ENCODE data around the gene RAD51AP2.
A peak's percentile ranks its signal among the peaks of the same experiment; 100 is the strongest.

The RAD51AP2 gene

GRCh38 chr2:17538844-17539554 lies 20.8 kb upstream of the RAD51AP2 start:
- no peaks in the 10 kb centered on the region for H3K36me3 ChIP-seq (ENCODE audit: insufficient read depth, low read length)
- H3K4me3 ChIP-seq (ENCODE audit: low read depth, low read length, poor library complexity, severe bottlenecking): peak overlapping the region; percentile 39
- no peaks in the 10 kb centered on the region for H4K20me1 ChIP-seq (ENCODE audit: insufficient read depth, low read length)
- peak overlapping the region; percentile 58 for H3K4me2 ChIP-seq (ENCODE audit: low read length)
- no peaks in the 10 kb centered on the region for H3K9me3 ChIP-seq (ENCODE audit: low read length)
- TF ChIP-seq EZH2 (IDR thresholded peaks at IDR 0.05; ENCODE audit: borderline replicate concordance, low read length): no peak
- TF ChIP-seq, protein P1, sequence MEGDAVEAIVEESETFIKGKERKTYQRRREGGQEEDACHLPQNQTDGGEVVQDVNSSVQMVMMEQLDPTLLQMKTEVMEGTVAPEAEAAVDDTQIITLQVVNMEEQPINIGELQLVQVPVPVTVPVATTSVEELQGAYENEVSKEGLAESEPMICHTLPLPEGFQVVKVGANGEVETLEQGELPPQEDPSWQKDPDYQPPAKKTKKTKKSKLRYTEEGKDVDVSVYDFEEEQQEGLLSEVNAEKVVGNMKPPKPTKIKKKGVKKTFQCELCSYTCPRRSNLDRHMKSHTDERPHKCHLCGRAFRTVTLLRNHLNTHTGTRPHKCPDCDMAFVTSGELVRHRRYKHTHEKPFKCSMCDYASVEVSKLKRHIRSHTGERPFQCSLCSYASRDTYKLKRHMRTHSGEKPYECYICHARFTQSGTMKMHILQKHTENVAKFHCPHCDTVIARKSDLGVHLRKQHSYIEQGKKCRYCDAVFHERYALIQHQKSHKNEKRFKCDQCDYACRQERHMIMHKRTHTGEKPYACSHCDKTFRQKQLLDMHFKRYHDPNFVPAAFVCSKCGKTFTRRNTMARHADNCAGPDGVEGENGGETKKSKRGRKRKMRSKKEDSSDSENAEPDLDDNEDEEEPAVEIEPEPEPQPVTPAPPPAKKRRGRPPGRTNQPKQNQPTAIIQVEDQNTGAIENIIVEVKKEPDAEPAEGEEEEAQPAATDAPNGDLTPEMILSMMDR (IDR thresholded peaks at IDR 0.05; ENCODE audit: low read length): no peak
- H3K79me2 ChIP-seq (ENCODE audit: insufficient read depth, low read length): no peaks in the 10 kb centered on the region
- no peaks in the 10 kb centered on the region for H3K27me3 ChIP-seq (ENCODE audit: insufficient read depth, low read length)
- no peak overlapping the region for H3K27ac ChIP-seq (ENCODE audit: low read depth, low read length, poor library complexity, severe bottlenecking)
- H2AFZ ChIP-seq (ENCODE audit: low read length): no peak overlapping the region
- H3K4me1 ChIP-seq (ENCODE audit: insufficient read depth, low read length, severe bottlenecking): no peaks in the 10 kb centered on the region
- no peaks in the 10 kb centered on the region for H3F3A ChIP-seq (ENCODE audit: insufficient read depth, low read length)
- H3K9me2 ChIP-seq (ENCODE audit: low read depth, low read length): no peaks in the 10 kb centered on the region
- H3K9ac ChIP-seq (ENCODE audit: low read length): no peak overlapping the region

DNA sequence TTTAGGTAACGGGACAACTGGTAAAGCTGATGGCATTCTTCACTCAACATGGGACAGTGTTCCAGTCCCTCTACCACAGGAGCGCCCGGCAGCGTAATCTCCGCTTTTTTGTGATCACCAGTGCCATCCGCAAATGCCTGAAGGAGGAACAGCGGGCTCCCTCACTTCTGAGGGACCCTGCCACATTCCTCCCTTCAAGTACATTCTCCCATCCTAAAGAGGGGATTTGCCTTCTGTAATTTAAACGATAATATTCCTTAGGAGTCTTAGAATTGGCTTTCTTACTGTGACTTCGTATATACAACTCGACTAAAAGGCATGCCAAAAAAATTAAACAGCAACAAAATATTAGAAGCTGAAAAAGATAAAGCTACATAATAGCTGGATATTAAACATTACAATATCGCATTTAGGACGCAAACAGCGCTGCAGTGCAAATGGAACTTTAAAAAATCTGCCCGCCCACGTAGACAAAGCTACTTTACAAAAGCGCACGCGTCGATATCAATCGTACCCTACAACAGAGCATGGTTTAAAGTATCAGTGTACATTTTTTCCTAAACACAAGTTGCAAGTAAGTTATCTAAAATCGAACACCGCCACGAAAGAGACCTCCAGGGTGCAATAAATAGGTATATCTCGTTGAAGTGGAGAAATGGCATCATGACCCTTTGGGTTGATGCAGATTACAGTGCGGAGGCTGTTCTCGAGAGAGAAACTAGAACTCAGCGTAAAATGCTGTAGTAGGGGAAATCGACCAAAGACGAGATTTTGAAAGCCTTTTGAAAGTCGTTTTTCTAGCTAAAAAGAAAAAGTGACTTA lies 20.0 kb upstream of the RAD51AP2 start:
- TF ChIP-seq EZH2 (IDR thresholded peaks at IDR 0.05; ENCODE audit: borderline replicate concordance, low read length): no peak
- TF ChIP-seq, protein P1 (IDR thresholded peaks at IDR 0.05; ENCODE audit: low read length): no peak
- Histone ChIP-seq H3K4me3 (ENCODE audit: low read depth, low read length, poor library complexity, severe bottlenecking) (peak overlapping the region; percentile 39), H3K27ac (ENCODE audit: low read depth, low read length, poor library complexity, severe bottlenecking) (no peak overlapping the region), H3K36me3 (ENCODE audit: insufficient read depth, low read length) (no peaks in the 10 kb centered on the region), H3K9me2 (ENCODE audit: low read depth, low read length) (no peaks in the 10 kb centered on the region), H3K79me2 (ENCODE audit: insufficient read depth, low read length) (no peaks in the 10 kb centered on the region), H3K27me3 (ENCODE audit: insufficient read depth, low read length) (no peaks in the 10 kb centered on the region), H3K9me3 (ENCODE audit: low read length) (no peaks in the 10 kb centered on the region), H4K20me1 (ENCODE audit: insufficient read depth, low read length) (no peaks in the 10 kb centered on the region), H3K4me1 (ENCODE audit: insufficient read depth, low read length, severe bottlenecking) (no peaks in the 10 kb centered on the region), H2AFZ (ENCODE audit: low read length) (no peak overlapping the region), H3K4me2 (ENCODE audit: low read length) (peak overlapping the region; percentile 58), H3K9ac (ENCODE audit: low read length) (no peak overlapping the region), H3F3A (ENCODE audit: insufficient read depth, low read length) (no peaks in the 10 kb centered on the region)

GRCh38 chr2:17536416-17536815 lies 18.2 kb upstream of the RAD51AP2 start:
- Histone ChIP-seq H3K27ac (ENCODE audit: low read depth, low read length, poor library complexity, severe bottlenecking) (no peak overlapping the region), H4K20me1 (ENCODE audit: insufficient read depth, low read length) (no peaks in the 10 kb centered on the region), H2AFZ (ENCODE audit: low read length) (no peak overlapping the region), H3K27me3 (ENCODE audit: insufficient read depth, low read length) (no peaks in the 10 kb centered on the region; the same call in 1 of the 2 replicates), H3K4me2 (ENCODE audit: low read length) (no peak overlapping the region), H3K79me2 (ENCODE audit: insufficient read depth, low read length) (no peaks in the 10 kb centered on the region), H3K9me3 (ENCODE audit: low read length) (no peaks in the 10 kb centered on the region), H3F3A (ENCODE audit: insufficient read depth, low read length) (no peaks in the 10 kb centered on the region), H3K9ac (ENCODE audit: low read length) (no peak overlapping the region), H3K4me1 (ENCODE audit: insufficient read depth, low read length, severe bottlenecking) (no peaks in the 10 kb centered on the region), H3K4me3 (ENCODE audit: low read depth, low read length, poor library complexity, severe bottlenecking) (no peak overlapping the region), H3K9me2 (ENCODE audit: low read depth, low read length) (no peaks in the 10 kb centered on the region), H3K36me3 (ENCODE audit: insufficient read depth, low read length) (no peaks in the 10 kb centered on the region)
- TF ChIP-seq EZH2 (IDR thresholded peaks at IDR 0.05; ENCODE audit: borderline replicate concordance, low read length): no peak
- TF ChIP-seq, protein P1 (IDR thresholded peaks at IDR 0.05; ENCODE audit: low read length): no peak
